Activated CD4-positive, alpha-beta memory T cell treated with anti-CD3 and anti-CD28 coated beads for 36 hours (primary cell): Measurements from ENCODE around the gene USP32. TPM values are rescaled to one million over a fixed set of nuclear protein-coding genes. Genes with fewer than 3 reads are reported as not detected.

Source experiments
- CTCF ChIA-PET: fragments of 350-600 bp; sonication (Branson Sonifier 250); formaldehyde crosslinking; loops from one replicate; lab custom pipeline; 2021; ENCODE audit warnings: antibody characterized with exemption, inconsistent platforms; lab: Charles Lee
- POLR2A ChIA-PET: fragments of 350-600 bp; sonication (Branson Sonifier 250); formaldehyde crosslinking; loops from one replicate; lab custom pipeline; 2021; ENCODE audit warnings: antibody characterized with exemption; lab: Charles Lee
- DNase-seq: peaks from one replicate; pipeline ENCODE4 v3.0.0-alpha.2; 2020
- H3K27ac Mint-ChIP-seq: one replicate; pipeline ENCODE4 v1.8.0; 2021; ENCODE audit warnings: mixed read lengths
- H3K27me3 Mint-ChIP-seq: one replicate; pipeline ENCODE4 v1.8.0; 2021; ENCODE audit warnings: mixed read lengths
- H3K36me3 Mint-ChIP-seq: one replicate; pipeline ENCODE4 v1.8.0; 2021; ENCODE audit warnings: mixed read lengths
- H3K4me1 Mint-ChIP-seq: one replicate; pipeline ENCODE4 v1.8.0; 2021; ENCODE audit warnings: low read depth, mixed read lengths
- H3K4me3 Mint-ChIP-seq: one replicate; pipeline ENCODE4 v1.8.0; 2021; ENCODE audit warnings: mild to moderate bottlenecking, mixed read lengths
- H3K9me3 Mint-ChIP-seq: one replicate; pipeline ENCODE4 v1.8.0; 2021; ENCODE audit warnings: mixed read lengths
- intact Hi-C: fragments of 100-400 bp; cut with micrococcal nuclease; formaldehyde crosslinking; loops from one replicate; pipeline ENCODE4 v1.15.1; 2023
- total RNA-seq, 2 experiments: library from RNA; stranded (reverse); gene quantifications; one replicate each; pipeline ENCODE4 v1.2.3, GENCODE V29; 2021

USP32 gene
- total RNA-seq, 2 experiments from 2014 or later, result 34.4 to 35.8 TPM

GRCh38 chr17:60283816-60284215 lies 108.1 kb downstream of the USP32 start:
- Mint-ChIP-seq H3K4me1 (peaks cover 3% of the 10 kb centered on the region), H3K27ac (no peak overlapping the region), H3K4me3 (no peak overlapping the region), H3K9me3 (no peaks in the 10 kb centered on the region), H3K27me3 (no peaks in the 10 kb centered on the region), H3K36me3 (peaks cover 5% of the 10 kb centered on the region)
- DNase-seq, result no peak
- ChIA-PET CTCF (no interaction called here), POLR2A (no interaction called here)
- intact Hi-C loops, result no loop called here

- no peak overlapping the region for H3K4me3 Mint-ChIP-seq
- DNase-seq, result no peak
- no peaks in the 10 kb centered on the region for H3K36me3 Mint-ChIP-seq
- H3K4me1 Mint-ChIP-seq, result peaks cover 8% of the 10 kb centered on the region
- H3K27me3 Mint-ChIP-seq, result no peaks in the 10 kb centered on the region
- no peaks in the 10 kb centered on the region for H3K9me3 Mint-ChIP-seq
- ChIA-PET CTCF (no interaction called here), POLR2A (no interaction called here)
- H3K27ac Mint-ChIP-seq, result no peak overlapping the region
- intact Hi-C loops, result no loop called here
Measured at GRCh38 chr17:60280673-60281072, 111.3 kb downstream of the USP32 start.

- Mint-ChIP-seq H3K27me3 (no peaks in the 10 kb centered on the region), H3K4me1 (peaks cover 6% of the 10 kb centered on the region), H3K9me3 (no peaks in the 10 kb centered on the region), H3K27ac (no peak overlapping the region), H3K4me3 (no peak overlapping the region), H3K36me3 (peaks cover 2% of the 10 kb centered on the region)
- POLR2A ChIA-PET, result no interaction called here
- CTCF ChIA-PET, result interaction anchor here (0.7 kb wide), 1 partner anchor 35 kb away, joined by 3 read pairs; no protein-coding TSS in a partner anchor
- DNase-seq, result no peak
- intact Hi-C loops, result no loop called here
Measured at GRCh38 chr17:60278237-60278636, 113.7 kb downstream of the USP32 start.

- POLR2A ChIA-PET, result no interaction called here
- peaks cover 6% of the 10 kb centered on the region for H3K4me1 Mint-ChIP-seq
- H3K36me3 Mint-ChIP-seq, result peaks cover 2% of the 10 kb centered on the region
- CTCF ChIA-PET, result no interaction called here
- no peak for DNase-seq
- H3K9me3 Mint-ChIP-seq, result no peaks in the 10 kb centered on the region
- intact Hi-C loops, result no loop called here
- H3K4me3 Mint-ChIP-seq, result no peak overlapping the region
- H3K27ac Mint-ChIP-seq, result no peak overlapping the region
- H3K27me3 Mint-ChIP-seq, result no peaks in the 10 kb centered on the region
Measured at GRCh38 chr17:60277258-60277657, 114.7 kb downstream of the USP32 start.

GRCh38 chr17:60269417-60269816 lies 122.5 kb downstream of the USP32 start:
- POLR2A ChIA-PET, result no interaction called here
- no peaks in the 10 kb centered on the region for H3K27me3 Mint-ChIP-seq
- no peak overlapping the region for H3K4me3 Mint-ChIP-seq
- no peak overlapping the region for H3K27ac Mint-ChIP-seq
- no peak for DNase-seq
- no peaks in the 10 kb centered on the region for H3K9me3 Mint-ChIP-seq
- H3K36me3 Mint-ChIP-seq, result peaks cover 5% of the 10 kb centered on the region
- H3K4me1 Mint-ChIP-seq, result no peaks in the 10 kb centered on the region
- intact Hi-C loops, result no loop called here
- CTCF ChIA-PET, result no interaction called here

- H3K4me3 Mint-ChIP-seq, result no peak overlapping the region
- intact Hi-C loops, result no loop called here
- H3K9me3 Mint-ChIP-seq, result no peaks in the 10 kb centered on the region
- peaks cover 9% of the 10 kb centered on the region for H3K36me3 Mint-ChIP-seq
- no peaks in the 10 kb centered on the region for H3K27me3 Mint-ChIP-seq
- peaks cover 4% of the 10 kb centered on the region for H3K4me1 Mint-ChIP-seq
- ChIA-PET POLR2A (no interaction called here), CTCF (no interaction called here)
- DNase-seq, result no peak
- no peak overlapping the region for H3K27ac Mint-ChIP-seq
Measured at GRCh38 chr17:60260540-60260939, 131.4 kb downstream of the USP32 start.

- CTCF ChIA-PET, result no interaction called here
- H3K9me3 Mint-ChIP-seq, result no peaks in the 10 kb centered on the region
- DNase-seq, result no peak
- H3K27ac Mint-ChIP-seq, result no peak overlapping the region
- intact Hi-C loops, result no loop called here
- no peaks in the 10 kb centered on the region for H3K27me3 Mint-ChIP-seq
- peaks cover 4% of the 10 kb centered on the region for H3K4me1 Mint-ChIP-seq
- H3K4me3 Mint-ChIP-seq, result no peak overlapping the region
- H3K36me3 Mint-ChIP-seq, result peaks cover 11% of the 10 kb centered on the region
- POLR2A ChIA-PET, result no interaction called here
Measured at GRCh38 chr17:60258313-60258712, 133.6 kb downstream of the USP32 start.

- no peak overlapping the region for H3K4me3 Mint-ChIP-seq
- H3K27me3 Mint-ChIP-seq, result no peaks in the 10 kb centered on the region
- peaks cover 4% of the 10 kb centered on the region for H3K4me1 Mint-ChIP-seq
- intact Hi-C loops, result no loop called here
- H3K36me3 Mint-ChIP-seq, result peaks cover 17% of the 10 kb centered on the region
- no peak for DNase-seq
- ChIA-PET CTCF (no interaction called here), POLR2A (no interaction called here)
- H3K27ac Mint-ChIP-seq, result no peak overlapping the region
- no peaks in the 10 kb centered on the region for H3K9me3 Mint-ChIP-seq
Measured at GRCh38 chr17:60256174-60256573, 135.8 kb downstream of the USP32 start.

GRCh38 chr17:60253048-60253447 lies 138.9 kb downstream of the USP32 start:
- H3K27me3 Mint-ChIP-seq, result no peaks in the 10 kb centered on the region
- H3K9me3 Mint-ChIP-seq, result no peaks in the 10 kb centered on the region
- ChIA-PET CTCF (interaction anchor here (0.8 kb wide), 1 partner anchor 37 kb away, joined by 3 read pairs; no protein-coding TSS in a partner anchor), POLR2A (no interaction called here)
- intact Hi-C loops, result no loop called here
- H3K4me1 Mint-ChIP-seq, result peaks cover 4% of the 10 kb centered on the region
- peaks cover 22% of the 10 kb centered on the region for H3K36me3 Mint-ChIP-seq
- H3K27ac Mint-ChIP-seq, result no peak overlapping the region
- no peak for DNase-seq
- no peak overlapping the region for H3K4me3 Mint-ChIP-seq

GRCh38 chr17:60252459-60252858 lies 139.5 kb downstream of the USP32 start:
- H3K36me3 Mint-ChIP-seq, result peaks cover 21% of the 10 kb centered on the region
- H3K27me3 Mint-ChIP-seq, result no peaks in the 10 kb centered on the region
- ChIA-PET POLR2A (no interaction called here), CTCF (interaction anchor here (0.8 kb wide), 1 partner anchor 38 kb away, joined by 3 read pairs; no protein-coding TSS in a partner anchor)
- no peak overlapping the region for H3K27ac Mint-ChIP-seq
- H3K9me3 Mint-ChIP-seq, result no peaks in the 10 kb centered on the region
- intact Hi-C loops, result loop anchor here (1.0 kb wide), 1 partner anchor 14 kb away; no protein-coding TSS in a partner anchor
- DNase-seq, result no peak
- H3K4me3 Mint-ChIP-seq, result no peak overlapping the region
- H3K4me1 Mint-ChIP-seq, result no peaks in the 10 kb centered on the region

- peaks cover 20% of the 10 kb centered on the region for H3K36me3 Mint-ChIP-seq
- ChIA-PET CTCF (no interaction called here), POLR2A (interaction anchor here (0.6 kb wide), 1 partner anchor 1506 kb away, joined by 4 read pairs; no protein-coding TSS in a partner anchor)
- H3K27me3 Mint-ChIP-seq, result no peaks in the 10 kb centered on the region
- DNase-seq, result no peak
- H3K4me1 Mint-ChIP-seq, result no peaks in the 10 kb centered on the region
- no peak overlapping the region for H3K4me3 Mint-ChIP-seq
- intact Hi-C loops, result no loop called here
- no peaks in the 10 kb centered on the region for H3K9me3 Mint-ChIP-seq
- no peak overlapping the region for H3K27ac Mint-ChIP-seq
Measured at GRCh38 chr17:60249290-60249826, 142.6 kb downstream of the USP32 start.

GRCh38 chr17:60248618-60249289 lies 143.2 kb downstream of the USP32 start:
- Mint-ChIP-seq H3K27me3 (no peaks in the 10 kb centered on the region), H3K9me3 (no peaks in the 10 kb centered on the region), H3K27ac (no peak overlapping the region), H3K36me3 (peaks cover 20% of the 10 kb centered on the region), H3K4me3 (no peak overlapping the region), H3K4me1 (no peaks in the 10 kb centered on the region)
- intact Hi-C loops, result no loop called here
- CTCF ChIA-PET, result interaction anchor here (1.9 kb wide), 1 partner anchor 18 kb away, joined by 4 read pairs; no protein-coding TSS in a partner anchor
- no peak for DNase-seq
- POLR2A ChIA-PET, result interaction anchor here (0.6 kb wide), 1 partner anchor 1506 kb away, joined by 4 read pairs; no protein-coding TSS in a partner anchor
